Measurements from ENCODE around the gene LRRC10. TPM values are rescaled to one million over a fixed set of nuclear protein-coding genes. Genes with fewer than 3 reads are reported as not detected.

The LRRC10 gene
- total RNA-seq, 4 donors from 2014 or later = not detected

DNA sequence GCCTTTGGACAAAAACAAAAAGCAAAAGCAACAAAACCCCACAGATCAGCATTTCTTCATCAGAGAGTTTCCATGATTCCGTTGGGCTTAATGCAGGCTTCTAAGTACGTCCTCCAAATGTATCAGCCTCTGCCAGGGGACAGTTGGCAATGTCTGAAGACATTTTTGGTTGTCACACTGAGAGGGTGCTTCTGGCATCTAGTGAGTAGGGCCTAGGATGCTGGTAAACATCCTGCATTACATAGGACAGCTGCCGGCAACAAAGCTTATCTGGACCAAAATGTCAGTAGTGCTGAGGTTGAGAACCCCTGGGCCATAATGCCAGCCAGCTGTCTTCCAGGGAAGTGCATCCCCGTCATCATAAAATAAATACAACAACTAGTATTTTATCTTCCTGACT lies 9.4 kb upstream of the LRRC10 start:
- Histone ChIP-seq H3K4me3 (no peak overlapping the region), H3K9me3 (no peaks in the 10 kb centered on the region), H3K4me1 (no peaks in the 10 kb centered on the region), H3K36me3 (no peaks in the 10 kb centered on the region), H3K27me3 (peaks cover 4% of the 10 kb centered on the region), H3K27ac (no peak overlapping the region)
- intact Hi-C loops (cut with DNase I; ENCODE audit: low total_unique reads) = no loop called here
- 58% methylated on average over 4 of the region's 4 CpGs; no CpG with 5 or more reads in 1 of the 2 donors for WGBS, 2 donors (ENCODE audit: low coverage in 1 of 2)
- in situ Hi-C loops (cut with MboI; ENCODE audit: low pct_ligation_motif_present in 1 of 4, low pct_unique_long_range_greater_than_20kb in 1 of 4, low sequenced_read_pairs in 3 of 4) = no loop called here
- no peak for DNase-seq
- TF ChIP-seq EP300 (IDR thresholded peaks at IDR 0.05; ENCODE audit: low read depth) = no peak
- TF ChIP-seq, protein P1, sequence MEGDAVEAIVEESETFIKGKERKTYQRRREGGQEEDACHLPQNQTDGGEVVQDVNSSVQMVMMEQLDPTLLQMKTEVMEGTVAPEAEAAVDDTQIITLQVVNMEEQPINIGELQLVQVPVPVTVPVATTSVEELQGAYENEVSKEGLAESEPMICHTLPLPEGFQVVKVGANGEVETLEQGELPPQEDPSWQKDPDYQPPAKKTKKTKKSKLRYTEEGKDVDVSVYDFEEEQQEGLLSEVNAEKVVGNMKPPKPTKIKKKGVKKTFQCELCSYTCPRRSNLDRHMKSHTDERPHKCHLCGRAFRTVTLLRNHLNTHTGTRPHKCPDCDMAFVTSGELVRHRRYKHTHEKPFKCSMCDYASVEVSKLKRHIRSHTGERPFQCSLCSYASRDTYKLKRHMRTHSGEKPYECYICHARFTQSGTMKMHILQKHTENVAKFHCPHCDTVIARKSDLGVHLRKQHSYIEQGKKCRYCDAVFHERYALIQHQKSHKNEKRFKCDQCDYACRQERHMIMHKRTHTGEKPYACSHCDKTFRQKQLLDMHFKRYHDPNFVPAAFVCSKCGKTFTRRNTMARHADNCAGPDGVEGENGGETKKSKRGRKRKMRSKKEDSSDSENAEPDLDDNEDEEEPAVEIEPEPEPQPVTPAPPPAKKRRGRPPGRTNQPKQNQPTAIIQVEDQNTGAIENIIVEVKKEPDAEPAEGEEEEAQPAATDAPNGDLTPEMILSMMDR (IDR thresholded peaks at IDR 0.05) = no peak
- TF ChIP-seq POLR2AphosphoS5 (IDR thresholded peaks at IDR 0.05) = no peak
- no peak for TF ChIP-seq POLR2A (IDR thresholded peaks at IDR 0.05)

DNA sequence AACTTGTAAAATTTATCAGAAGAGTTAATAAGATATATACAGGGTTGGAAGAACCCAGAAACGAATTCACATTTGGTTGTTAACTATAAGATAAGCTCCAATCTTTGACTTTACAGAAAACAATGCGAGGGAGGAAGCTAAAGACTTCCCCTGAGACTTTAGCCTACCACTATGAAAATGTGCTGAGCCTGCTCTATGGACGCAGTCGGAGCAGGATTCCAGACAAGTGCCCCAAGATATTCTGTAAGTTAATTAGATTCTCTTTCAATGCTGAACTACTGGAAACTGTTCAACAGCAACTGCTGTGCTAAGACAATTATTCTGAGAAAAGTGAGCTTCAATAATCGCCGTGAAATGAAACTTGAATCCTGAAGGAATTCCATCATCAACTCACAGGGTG lies 8.3 kb upstream of the LRRC10 start:
- Histone ChIP-seq H3K36me3 (no peaks in the 10 kb centered on the region), H3K4me1 (no peaks in the 10 kb centered on the region), H3K27me3 (peaks cover 4% of the 10 kb centered on the region), H3K9me3 (no peaks in the 10 kb centered on the region), H3K27ac (no peak overlapping the region), H3K4me3 (no peak overlapping the region)
- intact Hi-C loops (cut with DNase I; ENCODE audit: low total_unique reads) = no loop called here
- no peak for TF ChIP-seq POLR2A (IDR thresholded peaks at IDR 0.05)
- TF ChIP-seq POLR2AphosphoS5 (IDR thresholded peaks at IDR 0.05) = no peak
- TF ChIP-seq EP300 (IDR thresholded peaks at IDR 0.05; ENCODE audit: low read depth) = no peak
- TF ChIP-seq, protein P1 (IDR thresholded peaks at IDR 0.05) = no peak
- DNase-seq = no peak
- in situ Hi-C loops (cut with MboI; ENCODE audit: low pct_ligation_motif_present in 1 of 4, low pct_unique_long_range_greater_than_20kb in 1 of 4, low sequenced_read_pairs in 3 of 4) = no loop called here
- WGBS, 2 donors (ENCODE audit: low coverage in 1 of 2) = 64 to 78% methylated on average over 6 of the region's 6 CpGs

GRCh38 chr12:69616025-69616424 lies 5.3 kb upstream of the LRRC10 start:
- H3K9me3 ChIP-seq = no peaks in the 10 kb centered on the region
- H3K36me3 ChIP-seq = no peaks in the 10 kb centered on the region
- WGBS, 2 donors (ENCODE audit: low coverage in 1 of 2) = 79 to 80% methylated on average over 4 to 14 of the region's 14 CpGs
- no peaks in the 10 kb centered on the region for H3K4me1 ChIP-seq
- H3K4me3 ChIP-seq = no peak overlapping the region
- H3K27me3 ChIP-seq = peaks cover 4% of the 10 kb centered on the region
- TF ChIP-seq EP300 (IDR thresholded peaks at IDR 0.05; ENCODE audit: low read depth) (no peak), POLR2A (IDR thresholded peaks at IDR 0.05) (no peak), POLR2AphosphoS5 (IDR thresholded peaks at IDR 0.05) (no peak)
- TF ChIP-seq, protein P1 (IDR thresholded peaks at IDR 0.05) = no peak
- in situ Hi-C loops (cut with MboI; ENCODE audit: low pct_ligation_motif_present in 1 of 4, low pct_unique_long_range_greater_than_20kb in 1 of 4, low sequenced_read_pairs in 3 of 4) (no loop called here), intact Hi-C loops (cut with DNase I; ENCODE audit: low total_unique reads) (no loop called here)
- DNase-seq = no peak
- no peak overlapping the region for H3K27ac ChIP-seq

DNA sequence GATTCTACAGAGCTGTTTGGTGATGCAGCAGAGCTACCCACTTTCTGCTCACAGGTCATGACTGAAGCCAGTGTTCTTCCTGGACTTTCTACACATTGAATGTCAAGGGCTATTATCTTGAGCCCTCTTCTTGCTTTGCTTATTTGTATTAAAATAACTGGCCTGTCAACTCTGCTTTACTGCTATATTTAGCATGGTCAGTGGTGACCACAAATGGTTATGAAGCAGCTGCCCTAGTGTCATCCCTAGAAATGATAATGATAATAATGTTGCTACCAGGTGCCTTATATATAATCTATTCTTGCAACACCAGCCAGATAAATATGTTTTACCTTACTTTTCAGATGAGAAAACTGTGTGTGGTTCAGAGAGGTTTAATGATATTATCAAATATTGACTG lies 2.6 kb upstream of the LRRC10 start:
- Histone ChIP-seq H3K27ac (no peak overlapping the region), H3K9me3 (no peaks in the 10 kb centered on the region), H3K36me3 (no peaks in the 10 kb centered on the region), H3K4me3 (no peak overlapping the region), H3K4me1 (no peaks in the 10 kb centered on the region), H3K27me3 (peaks cover 4% of the 10 kb centered on the region)
- intact Hi-C loops (cut with DNase I; ENCODE audit: low total_unique reads) = no loop called here
- TF ChIP-seq POLR2AphosphoS5 (IDR thresholded peaks at IDR 0.05) (no peak), POLR2A (IDR thresholded peaks at IDR 0.05) (no peak), EP300 (IDR thresholded peaks at IDR 0.05; ENCODE audit: low read depth) (no peak)
- TF ChIP-seq, protein P1 (IDR thresholded peaks at IDR 0.05) = no peak
- DNase-seq = no peak
- in situ Hi-C loops (cut with MboI; ENCODE audit: low pct_ligation_motif_present in 1 of 4, low pct_unique_long_range_greater_than_20kb in 1 of 4, low sequenced_read_pairs in 3 of 4) = no loop called here
